OCI-LY3 (cell line): ENCODE data around the gene PKD1L1.

Experiments used
- CTCF ChIP-seq: fragments of 200-600, 300-600 bp; sonication (generic); IDR thresholded peaks from 2 replicates; pipeline ENCODE4 v1.5.1; 2014; ENCODE audit warnings: antibody characterized with exemption, low read length, low read depth
- EZH2phosphoT487 ChIP-seq: fragments of 200-600 bp; shearing (Covaris generic); IDR thresholded peaks from 2 replicates; pipeline ENCODE4 v1.6.1; 2018; ENCODE audit warnings: antibody characterized with exemption, mixed run types, low read depth

GRCh38 chr7:47782792-47783191 lies 165.5 kb downstream of the PKD1L1 start:
- no peak for TF ChIP-seq CTCF
- no peak for TF ChIP-seq EZH2phosphoT487
